K562 (cell line): ENCODE data around the gene SH3BGRL2. TPM values are rescaled to one million over a fixed set of nuclear protein-coding genes. Genes with fewer than 3 reads are reported as not detected.

Experiments used
- ATAC-seq: fragments of 200-7000 bp; cut with Tn5 transposase; 3 replicates; pipeline ENCODE4 v1.9.1; 2020; ENCODE audit warnings: moderate library complexity
- BruUV-seq: library from RNA; stranded (reverse); fragments of 400-500 nt; replicated peaks from 2 replicates; lab custom pipeline; 2021; lab: Mats Ljungman, UMichigan
- CTCF ChIA-PET: fragments of 300-600 bp; formaldehyde crosslinking; extraction: SDS; loops from one replicate; lab custom pipeline; 2021; ENCODE audit warnings: low intra/inter-chr PET ratio; lab: Yijun Ruan, JAX
- POLR2A ChIA-PET: fragments of 300-600, 350-650 bp; sonication (Branson Sonifier 250); formaldehyde crosslinking; extraction: SDS; loops from one replicate; lab custom pipeline; 2021; ENCODE audit warnings: antibody characterized with exemption, inconsistent platforms; lab: Yijun Ruan, JAX
- DNase-seq, 4 experiments: peaks; one replicate each; pipeline versions ENCODE4 v3.0.0 to v3.0.0-alpha.2; 2011 to 2018; ENCODE audit warnings: low spot score in 3 of 4, mixed read lengths in 3 of 4; ENCODE audit errors: extremely low read depth in 1 of 4
- FAIRE-seq: peaks from 2 replicates; lab custom pipeline; 2011; peaks lifted over from hg19 to GRCh38; lab: Jason Lieb, UNC
- H2AFZ ChIP-seq: 2 replicates; pipeline ENCODE4 v1.6.0; 2011; ENCODE audit warnings: low read depth, low read length, control low read depth, inconsistent platforms
- H3K27ac ChIP-seq: fragments of 200-600 bp; 3 replicates; pipeline ENCODE4 v1.8.0; 2011; ENCODE audit warnings: low read depth, mild to moderate bottlenecking, control low read depth, inconsistent platforms, low read length, moderate library complexity, mixed read lengths; ENCODE audit errors: extremely low read depth
- H3K27me3 ChIP-seq, 2 experiments: fragments of 300-600 bp in 1 of 2; 2 replicates in 1 of 2; 3 replicates in 1 of 2; pipeline versions ENCODE4 v1.6.0 to v1.8.0; 2011; ENCODE audit warnings: inconsistent platforms in 2 of 2, low read length in 2 of 2, mild to moderate bottlenecking in 1 of 2, mixed read lengths in 1 of 2, moderate library complexity in 1 of 2; ENCODE audit not compliant: control insufficient read depth in 2 of 2, insufficient read depth in 2 of 2
- H3K36me3 ChIP-seq: fragments of 300-600 bp; 3 replicates; pipeline ENCODE4 v1.8.0; 2011; ENCODE audit warnings: mild to moderate bottlenecking, low read length, inconsistent platforms; ENCODE audit not compliant: control insufficient read depth, insufficient read depth
- H3K4me1 ChIP-seq, 2 experiments: fragments of 200-600 bp in 1 of 2; replicated peaks in 1 of 2; 2 replicates in 1 of 2; 3 replicates in 1 of 2; pipeline versions ENCODE4 v1.5.1 to v1.8.0; 2011; ENCODE audit warnings: inconsistent platforms in 2 of 2, low read length in 2 of 2, mild to moderate bottlenecking in 1 of 2, mixed read lengths in 1 of 2, moderate library complexity in 1 of 2; ENCODE audit not compliant: control insufficient read depth in 2 of 2, insufficient read depth in 2 of 2
- H3K4me2 ChIP-seq: 2 replicates; pipeline ENCODE4 v1.6.1; 2011; ENCODE audit warnings: low read length, control low read depth, inconsistent platforms, mixed read lengths; ENCODE audit not compliant: insufficient read depth
- H3K4me3 ChIP-seq: fragments of 200-600 bp; sonication (generic), shearing (Covaris generic); 2 replicates; pipeline ENCODE4 v1.5.1; 2016; ENCODE audit warnings: control low read depth, inconsistent platforms
- H3K79me2 ChIP-seq: fragments of 200-600 bp; 3 replicates; pipeline ENCODE4 v1.8.0; 2011; ENCODE audit warnings: low read length, inconsistent platforms; ENCODE audit not compliant: control insufficient read depth, insufficient read depth
- H3K9ac ChIP-seq, 2 experiments: 2 replicates each; pipeline versions ENCODE4 v1.6.0 to v1.6.1; 2011; ENCODE audit warnings: low read depth in 2 of 2, low read length in 2 of 2, control low read depth in 1 of 2, inconsistent platforms in 1 of 2, mild to moderate bottlenecking in 1 of 2, mixed read lengths in 1 of 2; ENCODE audit not compliant: insufficient read depth in 1 of 2
- H3K9me1 ChIP-seq: one replicate; pipeline ENCODE4 v1.6.0; 2011; ENCODE audit warnings: inconsistent platforms, mild to moderate bottlenecking, low read length, moderate library complexity; ENCODE audit not compliant: control insufficient read depth, insufficient read depth
- H3K9me3 ChIP-seq: replicated peaks from 2 replicates; pipeline ENCODE4 v1.5.1; 2011; ENCODE audit warnings: low read depth, low read length, inconsistent platforms; ENCODE audit not compliant: control insufficient read depth, insufficient read depth
- H4K20me1 ChIP-seq: replicated peaks from 2 replicates; pipeline ENCODE4 v1.6.1; 2011; ENCODE audit warnings: low read length, inconsistent platforms, mixed read lengths; ENCODE audit not compliant: control insufficient read depth, insufficient read depth
- COPS2 ChIP-seq: fragments of 450-650 bp; conservative IDR thresholded peaks from 2 replicates; pipeline ENCODE4 v1.6.1; 2016; ENCODE audit warnings: mild to moderate bottlenecking, moderate library complexity
- KDM5B ChIP-seq: fragments of 200-600 bp; sonication (generic); IDR thresholded peaks from 2 replicates; pipeline ENCODE4 v1.6.1; 2012; ENCODE audit warnings: low read depth, mild to moderate bottlenecking, moderate library complexity, low read length, control low read depth, inconsistent platforms; ENCODE audit not compliant: insufficient replicate concordance
- RAD21 ChIP-seq, 2 experiments: fragments of 250-450 bp in 1 of 2; fragments of 450-650 bp in 1 of 2; sonication (Bioruptor Pico) in 1 of 2; formaldehyde crosslinking in 1 of 2; IDR thresholded peaks in 1 of 2; conservative IDR thresholded peaks in 1 of 2; 2 replicates each; pipeline versions ENCODE4 v1.4.0 to v1.8.0; 2020 to 2022; ENCODE audit warnings: mild to moderate bottlenecking in 2 of 2, moderate library complexity in 1 of 2
- WGBS: fragments of 100-300 bp; shearing (Covaris generic); methylation state at CpG from one replicate; pipeline ENCODE4 v1.1.6; 2016; ENCODE audit warnings: low coverage, mixed read lengths; ENCODE audit not compliant: insufficient coverage; ENCODE audit errors: missing lambda C conversion rate; 5-methylcytosine and 5-hydroxymethylcytosine counted together
- in situ Hi-C: fragments of 300-500 bp; cut with MboI; formaldehyde crosslinking; loops from 4 replicates; pipeline ENCODE4 v1.15.0; 2018; ENCODE audit warnings: inconsistent platforms, mixed read lengths
- intact Hi-C: fragments of 100-400 bp; cut with micrococcal nuclease; formaldehyde crosslinking; loops from 2 replicates; pipeline ENCODE4 v1.14.2; 2022
- polyA plus RNA-seq, 8 experiments: library from polyadenylated mRNA; depleted of rRNA in 4 of 8; stranded (reverse) in 5 of 8; unstranded in 3 of 8; fragments of >200 nt; fragmentation: Nextera tagmentation in 2 of 8; fragmentation: Illumina TruSeq in 1 of 8; extraction: Ambion mirVana in 2 of 8; extraction: Trizol in 1 of 8; gene quantifications; 2 replicates each; pipeline versions ENCODE4 v1.2.1 to v1.2.3, GENCODE V29; 2011 to 2014; ENCODE audit warnings: inconsistent platforms in 1 of 8, missing spikeins in 1 of 8
- total RNA-seq, 7 experiments: library from RNA; depleted of rRNA in 6 of 7; stranded (reverse); fragments of >200 nt in 6 of 7; fragmentation: Illumina TruSeq in 2 of 7; extraction: Trizol in 2 of 7; gene quantifications; 2 replicates each; pipeline versions ENCODE4 v1.2.1 to v1.2.3, GENCODE V29; 2011 to 2021; ENCODE audit warnings: low replicate concordance in 1 of 7
- TF ChIP-seq, protein P1 (sequence below): sonication (generic); formaldehyde crosslinking; IDR thresholded peaks from 2 replicates; pipeline ENCODE4 v1.8.0; 2022; ENCODE audit warnings: mild to moderate bottlenecking, low read depth, missing genetic modification reagents
- TF ChIP-seq, protein P2 (sequence below), 3 experiments: IDR thresholded peaks in 2 of 3; conservative IDR thresholded peaks in 1 of 3; 2 replicates each; pipeline ENCODE4 v1.5.1; 2011 to 2012; ENCODE audit warnings: low read length in 3 of 3, mild to moderate bottlenecking in 3 of 3, control low read depth in 2 of 3, improper control_type of control experiment in 1 of 3, inconsistent platforms in 1 of 3, low read depth in 1 of 3, mixed read lengths in 1 of 3, moderate library complexity in 1 of 3; ENCODE audit not compliant: insufficient read depth in 2 of 3

Gene SH3BGRL2
- total and polyA plus RNA-seq, 9 of the 15 experiments (the other 6 are each of a cell fraction or from before 2014, with no cell fraction given), result 4.4 to 12.1 (median 7.3) TPM

DNA sequence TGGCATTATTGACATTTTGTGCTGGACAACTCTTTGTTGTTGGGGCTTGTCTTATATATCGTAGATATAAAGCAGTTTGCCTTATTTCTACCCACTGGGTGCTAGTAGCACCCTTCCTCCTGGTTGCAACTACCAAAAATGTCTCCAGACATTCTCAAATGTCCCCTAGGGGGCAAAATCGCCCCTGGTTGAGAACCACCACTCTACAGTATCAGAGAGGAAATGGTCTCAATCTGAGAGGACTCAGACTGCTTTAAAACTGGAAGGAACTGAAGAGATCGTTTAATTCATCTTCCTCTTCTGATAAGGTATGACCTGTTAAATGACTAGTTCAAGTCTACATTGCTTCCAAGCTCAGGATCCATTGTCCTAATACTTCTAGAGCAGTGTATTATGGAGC, 14.9 kb downstream of the SH3BGRL2 start:
- no peak overlapping the region for H3K4me3 ChIP-seq
- no peaks in the 10 kb centered on the region for H4K20me1 ChIP-seq
- FAIRE-seq (peak; percentile 86), ATAC-seq (peak; percentile 93), DNase-seq (peak in 2 of 4 experiments; percentile 31 to 57)
- H3K27me3 ChIP-seq, result no peaks in the 10 kb centered on the region
- no peak overlapping the region for H3K27ac ChIP-seq
- no peaks in the 10 kb centered on the region for H3K36me3 ChIP-seq
- H3K4me2 ChIP-seq, result no peak overlapping the region; the same call in 1 of the 2 replicates
- in situ Hi-C loops (no loop called here), intact Hi-C loops (no loop called here)
- TF ChIP-seq, protein P1, sequence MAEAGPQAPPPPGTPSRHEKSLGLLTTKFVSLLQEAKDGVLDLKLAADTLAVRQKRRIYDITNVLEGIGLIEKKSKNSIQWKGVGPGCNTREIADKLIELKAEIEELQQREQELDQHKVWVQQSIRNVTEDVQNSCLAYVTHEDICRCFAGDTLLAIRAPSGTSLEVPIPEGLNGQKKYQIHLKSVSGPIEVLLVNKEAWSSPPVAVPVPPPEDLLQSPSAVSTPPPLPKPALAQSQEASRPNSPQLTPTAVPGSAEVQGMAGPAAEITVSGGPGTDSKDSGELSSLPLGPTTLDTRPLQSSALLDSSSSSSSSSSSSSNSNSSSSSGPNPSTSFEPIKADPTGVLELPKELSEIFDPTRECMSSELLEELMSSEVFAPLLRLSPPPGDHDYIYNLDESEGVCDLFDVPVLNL (CRISPR knock-in tag), result no peak
- TF ChIP-seq, protein P2, sequence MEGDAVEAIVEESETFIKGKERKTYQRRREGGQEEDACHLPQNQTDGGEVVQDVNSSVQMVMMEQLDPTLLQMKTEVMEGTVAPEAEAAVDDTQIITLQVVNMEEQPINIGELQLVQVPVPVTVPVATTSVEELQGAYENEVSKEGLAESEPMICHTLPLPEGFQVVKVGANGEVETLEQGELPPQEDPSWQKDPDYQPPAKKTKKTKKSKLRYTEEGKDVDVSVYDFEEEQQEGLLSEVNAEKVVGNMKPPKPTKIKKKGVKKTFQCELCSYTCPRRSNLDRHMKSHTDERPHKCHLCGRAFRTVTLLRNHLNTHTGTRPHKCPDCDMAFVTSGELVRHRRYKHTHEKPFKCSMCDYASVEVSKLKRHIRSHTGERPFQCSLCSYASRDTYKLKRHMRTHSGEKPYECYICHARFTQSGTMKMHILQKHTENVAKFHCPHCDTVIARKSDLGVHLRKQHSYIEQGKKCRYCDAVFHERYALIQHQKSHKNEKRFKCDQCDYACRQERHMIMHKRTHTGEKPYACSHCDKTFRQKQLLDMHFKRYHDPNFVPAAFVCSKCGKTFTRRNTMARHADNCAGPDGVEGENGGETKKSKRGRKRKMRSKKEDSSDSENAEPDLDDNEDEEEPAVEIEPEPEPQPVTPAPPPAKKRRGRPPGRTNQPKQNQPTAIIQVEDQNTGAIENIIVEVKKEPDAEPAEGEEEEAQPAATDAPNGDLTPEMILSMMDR (IDR thresholded peaks at IDR 0.05 in 2 of 3, conservative IDR thresholded peaks at IDR 0.05 in 1 of 3; ENCODE audit: insufficient read depth in 2 of 3, low read depth in 1 of 3, low read length in 3 of 3), result peak; percentile 52 to 60 (median 54)
- no peak for TF ChIP-seq COPS2
- no peak for TF ChIP-seq KDM5B
- TF ChIP-seq RAD21 (CRISPR knock-in tag; conservative IDR thresholded peaks at IDR 0.05 in 1 of 2, IDR thresholded peaks at IDR 0.05 in 1 of 2), result peak in 1 of 2 experiments; percentile 60; a peak in 2 of 4 replicates
- H3K9me3 ChIP-seq, result no peaks in the 10 kb centered on the region
- H3K4me1 ChIP-seq, result peaks cover 3 to 9% of the 10 kb centered on the region in 2 experiments; a peak in 2 of 5 replicates
- ChIA-PET CTCF (interaction anchor here (1.1 kb wide), 1 partner anchor 75 kb away, joined by 4 read pairs; no protein-coding TSS in a partner anchor), POLR2A (interaction anchor here (3.9 kb wide), 1 partner anchor 13 kb away, joined by 34 read pairs; the partner anchor contains the start of gene SH3BGRL2)
- no peaks in the 10 kb centered on the region for H3K9me1 ChIP-seq
- H3K9ac ChIP-seq, result no peak overlapping the region
- 10% methylated on average over 3 of the region's 3 CpGs for WGBS
- H3K79me2 ChIP-seq, result peaks cover 15% of the 10 kb centered on the region; the same call in 1 of the 3 replicates
- no peak overlapping the region for H2AFZ ChIP-seq
- BruUV-seq, result no TSS peak
